Fibroblast of skin of abdomen (primary cell): ENCODE measurements around the gene ICAM5.

ENCODE experiments used
- DNase-seq: peaks from one replicate; pipeline ENCODE4 v3.0.0-alpha.2; 2013

Gene ICAM5

GRCh38 chr19:10292206-10292788 lies 2.5 kb downstream of the ICAM5 start:
- peak; percentile 65 for DNase-seq

- no peak for DNase-seq
Measured at GRCh38 chr19:10292789-10293636, 3.3 kb downstream of the ICAM5 start.

- DNase-seq: no peak
Measured at GRCh38 chr19:10293637-10294367, 4.0 kb downstream of the ICAM5 start.

- no peak for DNase-seq
Measured at GRCh38 chr19:10294368-10294697, 4.6 kb downstream of the ICAM5 start.

GRCh38 chr19:10295305-10295846 lies 5.6 kb downstream of the ICAM5 start:
- no peak for DNase-seq

GRCh38 chr19:10295847-10296591 lies 6.3 kb downstream of the ICAM5 start:
- no peak for DNase-seq

- DNase-seq: no peak
Measured at GRCh38 chr19:10299545-10300458, 10.1 kb downstream of the ICAM5 start.

- DNase-seq: peak; percentile 80
Measured at GRCh38 chr19:10305139-10305806, 15.5 kb downstream of the ICAM5 start.

- no peak for DNase-seq
Measured at GRCh38 chr19:10306327-10306726, 16.6 kb downstream of the ICAM5 start.

GRCh38 chr19:10309423-10309822 lies 19.7 kb downstream of the ICAM5 start, which contains the start of gene ZGLP1:
ZGLP1 (minus strand) TSS chr19:10309815.
- no peak for DNase-seq

GRCh38 chr19:10315335-10316214 lies 25.8 kb downstream of the ICAM5 start, which contains the start of gene FDX2:
FDX2 (minus strand) TSS chr19:10316015; CDS start chr19:10315996, 19 bp downstream.
- peak; percentile 75 for DNase-seq

GRCh38 chr19:10316229-10317044 lies 26.7 kb downstream of the ICAM5 start:
- DNase-seq: no peak

GRCh38 chr19:10317045-10317856 lies 27.5 kb downstream of the ICAM5 start:
- DNase-seq: no peak

- DNase-seq: no peak
Measured at GRCh38 chr19:10317857-10318462, 28.2 kb downstream of the ICAM5 start.

GRCh38 chr19:10318807-10319682 lies 29.3 kb downstream of the ICAM5 start:
- DNase-seq: no peak
